HCT116 (cell line): ENCODE results near the gene CELA3B.
"Not testable (repeated sequence)": the region's sequence is repeated elsewhere in the genome, so short reads cannot be mapped to it uniquely, and the experiment has no call there.

ENCODE experiments used
- EGR1 ChIP-seq: IDR thresholded peaks from 2 replicates; pipeline ENCODE4 v1.6.1; 2012; ENCODE audit warnings: low read depth
- EZH2 ChIP-seq: fragments of 200-600 bp; sonication (generic); IDR thresholded peaks from 2 replicates; pipeline ENCODE4 v1.6.1; 2017; ENCODE audit warnings: antibody characterized with exemption, mixed run types
- EZH2phosphoT487 ChIP-seq: fragments of 200-600 bp; IDR thresholded peaks from 2 replicates; pipeline ENCODE4 v1.6.1; 2018; ENCODE audit warnings: antibody characterized with exemption, borderline replicate concordance
- FOSL1 ChIP-seq: IDR thresholded peaks from 2 replicates; pipeline ENCODE4 v1.6.1; 2012; ENCODE audit warnings: low read depth
- JUND ChIP-seq: IDR thresholded peaks from 2 replicates; pipeline ENCODE4 v1.6.1; 2012
- POLR2A ChIP-seq: IDR thresholded peaks from 2 replicates; pipeline ENCODE4 v1.7.0; 2011; ENCODE audit warnings: borderline replicate concordance; ENCODE audit not compliant: insufficient read depth, insufficient read length; ENCODE audit errors: extremely low read depth
- RAD21 ChIP-seq: IDR thresholded peaks from 2 replicates; pipeline ENCODE4 v1.6.1; 2012; ENCODE audit warnings: low read depth, mild to moderate bottlenecking
- ZNF274 ChIP-seq: fragments of 200-500 bp; sonication (Bioruptor generic); IDR thresholded peaks from 2 replicates; pipeline ENCODE4 v1.6.1; 2014; ENCODE audit warnings: mild to moderate bottlenecking, low read depth, low read length, inconsistent platforms
- TF ChIP-seq, protein P1 (sequence below), 3 experiments: fragments of 200-600 bp in 1 of 3; sonication (generic) in 1 of 3; IDR thresholded peaks in 2 of 3; conservative IDR thresholded peaks in 1 of 3; 2 replicates each; pipeline ENCODE4 v1.5.1; 2012 to 2017; ENCODE audit warnings: low read depth in 2 of 3, low read length in 2 of 3, antibody characterized with exemption in 1 of 3, borderline replicate concordance in 1 of 3, control low read depth in 1 of 3, mild to moderate bottlenecking in 1 of 3, mixed read lengths in 1 of 3, mixed run types in 1 of 3, moderate library complexity in 1 of 3; ENCODE audit not compliant: insufficient read depth in 1 of 3
- TF ChIP-seq, protein P2 (sequence below): IDR thresholded peaks from 2 replicates; pipeline ENCODE4 v1.6.1; 2012
- TF ChIP-seq, protein P3 (sequence below): IDR thresholded peaks from 2 replicates; pipeline ENCODE4 v1.6.1; 2011; ENCODE audit warnings: mild to moderate bottlenecking, low read length, moderate library complexity; ENCODE audit not compliant: insufficient replicate concordance; ENCODE audit errors: extremely low read depth
- TF ChIP-seq, protein P4 (sequence below): IDR thresholded peaks from 2 replicates; pipeline ENCODE4 v1.6.1; 2012; ENCODE audit warnings: low read depth

DNA sequence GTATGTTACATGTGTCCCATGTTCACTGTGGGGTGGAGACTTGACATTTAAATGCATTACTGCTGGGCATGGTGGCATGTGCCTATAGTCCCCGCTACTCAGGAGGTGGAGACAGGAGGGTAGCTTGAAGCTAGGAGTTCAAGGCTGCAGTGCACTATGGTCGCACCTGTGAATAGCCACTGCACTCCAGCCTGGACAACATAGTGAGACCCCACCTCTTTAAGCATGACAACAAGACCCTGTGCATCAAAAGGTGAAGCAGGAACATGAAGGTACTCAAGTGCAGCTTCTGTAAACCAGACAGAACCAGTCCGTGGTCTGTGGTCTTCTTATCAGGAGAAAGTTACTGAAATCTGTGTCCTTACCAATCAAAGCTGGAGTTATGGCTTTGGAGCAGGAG, 15.4 kb downstream of the CELA3B start:
- not testable (repeated sequence) for TF ChIP-seq FOSL1, RAD21, EZH2phosphoT487, POLR2A, EGR1, ZNF274, EZH2, JUND
- TF ChIP-seq, protein P1, sequence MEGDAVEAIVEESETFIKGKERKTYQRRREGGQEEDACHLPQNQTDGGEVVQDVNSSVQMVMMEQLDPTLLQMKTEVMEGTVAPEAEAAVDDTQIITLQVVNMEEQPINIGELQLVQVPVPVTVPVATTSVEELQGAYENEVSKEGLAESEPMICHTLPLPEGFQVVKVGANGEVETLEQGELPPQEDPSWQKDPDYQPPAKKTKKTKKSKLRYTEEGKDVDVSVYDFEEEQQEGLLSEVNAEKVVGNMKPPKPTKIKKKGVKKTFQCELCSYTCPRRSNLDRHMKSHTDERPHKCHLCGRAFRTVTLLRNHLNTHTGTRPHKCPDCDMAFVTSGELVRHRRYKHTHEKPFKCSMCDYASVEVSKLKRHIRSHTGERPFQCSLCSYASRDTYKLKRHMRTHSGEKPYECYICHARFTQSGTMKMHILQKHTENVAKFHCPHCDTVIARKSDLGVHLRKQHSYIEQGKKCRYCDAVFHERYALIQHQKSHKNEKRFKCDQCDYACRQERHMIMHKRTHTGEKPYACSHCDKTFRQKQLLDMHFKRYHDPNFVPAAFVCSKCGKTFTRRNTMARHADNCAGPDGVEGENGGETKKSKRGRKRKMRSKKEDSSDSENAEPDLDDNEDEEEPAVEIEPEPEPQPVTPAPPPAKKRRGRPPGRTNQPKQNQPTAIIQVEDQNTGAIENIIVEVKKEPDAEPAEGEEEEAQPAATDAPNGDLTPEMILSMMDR (IDR thresholded peaks at IDR 0.05 in 2 of 3, conservative IDR thresholded peaks at IDR 0.05 in 1 of 3; ENCODE audit: borderline replicate concordance in 1 of 3, insufficient read depth in 1 of 3, low read depth in 2 of 3, low read length in 2 of 3): not testable (repeated sequence)
- TF ChIP-seq, protein P2, sequence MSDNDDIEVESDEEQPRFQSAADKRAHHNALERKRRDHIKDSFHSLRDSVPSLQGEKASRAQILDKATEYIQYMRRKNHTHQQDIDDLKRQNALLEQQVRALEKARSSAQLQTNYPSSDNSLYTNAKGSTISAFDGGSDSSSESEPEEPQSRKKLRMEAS: not testable (repeated sequence)
- TF ChIP-seq, protein P3, sequence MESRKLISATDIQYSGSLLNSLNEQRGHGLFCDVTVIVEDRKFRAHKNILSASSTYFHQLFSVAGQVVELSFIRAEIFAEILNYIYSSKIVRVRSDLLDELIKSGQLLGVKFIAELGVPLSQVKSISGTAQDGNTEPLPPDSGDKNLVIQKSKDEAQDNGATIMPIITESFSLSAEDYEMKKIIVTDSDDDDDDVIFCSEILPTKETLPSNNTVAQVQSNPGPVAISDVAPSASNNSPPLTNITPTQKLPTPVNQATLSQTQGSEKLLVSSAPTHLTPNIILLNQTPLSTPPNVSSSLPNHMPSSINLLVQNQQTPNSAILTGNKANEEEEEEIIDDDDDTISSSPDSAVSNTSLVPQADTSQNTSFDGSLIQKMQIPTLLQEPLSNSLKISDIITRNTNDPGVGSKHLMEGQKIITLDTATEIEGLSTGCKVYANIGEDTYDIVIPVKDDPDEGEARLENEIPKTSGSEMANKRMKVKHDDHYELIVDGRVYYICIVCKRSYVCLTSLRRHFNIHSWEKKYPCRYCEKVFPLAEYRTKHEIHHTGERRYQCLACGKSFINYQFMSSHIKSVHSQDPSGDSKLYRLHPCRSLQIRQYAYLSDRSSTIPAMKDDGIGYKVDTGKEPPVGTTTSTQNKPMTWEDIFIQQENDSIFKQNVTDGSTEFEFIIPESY: not testable (repeated sequence)
- TF ChIP-seq, protein P4, sequence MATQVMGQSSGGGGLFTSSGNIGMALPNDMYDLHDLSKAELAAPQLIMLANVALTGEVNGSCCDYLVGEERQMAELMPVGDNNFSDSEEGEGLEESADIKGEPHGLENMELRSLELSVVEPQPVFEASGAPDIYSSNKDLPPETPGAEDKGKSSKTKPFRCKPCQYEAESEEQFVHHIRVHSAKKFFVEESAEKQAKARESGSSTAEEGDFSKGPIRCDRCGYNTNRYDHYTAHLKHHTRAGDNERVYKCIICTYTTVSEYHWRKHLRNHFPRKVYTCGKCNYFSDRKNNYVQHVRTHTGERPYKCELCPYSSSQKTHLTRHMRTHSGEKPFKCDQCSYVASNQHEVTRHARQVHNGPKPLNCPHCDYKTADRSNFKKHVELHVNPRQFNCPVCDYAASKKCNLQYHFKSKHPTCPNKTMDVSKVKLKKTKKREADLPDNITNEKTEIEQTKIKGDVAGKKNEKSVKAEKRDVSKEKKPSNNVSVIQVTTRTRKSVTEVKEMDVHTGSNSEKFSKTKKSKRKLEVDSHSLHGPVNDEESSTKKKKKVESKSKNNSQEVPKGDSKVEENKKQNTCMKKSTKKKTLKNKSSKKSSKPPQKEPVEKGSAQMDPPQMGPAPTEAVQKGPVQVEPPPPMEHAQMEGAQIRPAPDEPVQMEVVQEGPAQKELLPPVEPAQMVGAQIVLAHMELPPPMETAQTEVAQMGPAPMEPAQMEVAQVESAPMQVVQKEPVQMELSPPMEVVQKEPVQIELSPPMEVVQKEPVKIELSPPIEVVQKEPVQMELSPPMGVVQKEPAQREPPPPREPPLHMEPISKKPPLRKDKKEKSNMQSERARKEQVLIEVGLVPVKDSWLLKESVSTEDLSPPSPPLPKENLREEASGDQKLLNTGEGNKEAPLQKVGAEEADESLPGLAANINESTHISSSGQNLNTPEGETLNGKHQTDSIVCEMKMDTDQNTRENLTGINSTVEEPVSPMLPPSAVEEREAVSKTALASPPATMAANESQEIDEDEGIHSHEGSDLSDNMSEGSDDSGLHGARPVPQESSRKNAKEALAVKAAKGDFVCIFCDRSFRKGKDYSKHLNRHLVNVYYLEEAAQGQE: not testable (repeated sequence)
